Sigmoid colon (tissue), 7 donors: ENCODE data around the gene NENF. TPM values are rescaled to one million over a fixed set of nuclear protein-coding genes. Genes with fewer than 3 reads are reported as not detected.

Source experiments
- DNase-seq: peaks from one replicate; pipeline ENCODE4 v3.0.0-alpha.2; 2019
- H3K27ac ChIP-seq, 4 donors: fragments of 200-600 bp; sonication (generic); one replicate each; pipeline ENCODE4 v1.5.1; 2016 to 2019; ENCODE audit warnings: mild to moderate bottlenecking in 1 of 4
- H3K27me3 ChIP-seq, 3 donors: fragments of 200-600 bp; sonication (generic); one replicate each; pipeline ENCODE4 v1.5.1; 2019; ENCODE audit warnings: mild to moderate bottlenecking in 1 of 3
- H3K36me3 ChIP-seq, 4 donors: fragments of 200-600 bp; sonication (generic); one replicate each; pipeline ENCODE4 v1.5.1; 2016 to 2019
- H3K4me1 ChIP-seq, 4 donors: fragments of 200-600 bp; sonication (generic); one replicate each; pipeline ENCODE4 v1.5.1; 2017 to 2019
- H3K4me3 ChIP-seq, 4 donors: fragments of 200-600 bp; sonication (generic); one replicate each; pipeline ENCODE4 v1.5.1; 2017 to 2019; ENCODE audit warnings: mild to moderate bottlenecking in 2 of 4, moderate library complexity in 1 of 4
- H3K9me3 ChIP-seq, 4 donors: fragments of 200-600 bp in 3 of 4; sonication (generic) in 3 of 4; one replicate each; pipeline versions ENCODE4 v1.5.1 to v1.6.1; 2013 to 2019
- EP300 ChIP-seq, 4 donors: sonication (generic); formaldehyde crosslinking; IDR thresholded peaks; one replicate each; pipeline ENCODE4 v1.6.1; 2017; ENCODE audit warnings: antibody characterized with exemption in 4 of 4
- POLR2A ChIP-seq, 2 donors: fragments of 450-650 bp; IDR thresholded peaks; one replicate each; pipeline ENCODE4 v1.6.1; 2016; ENCODE audit warnings: antibody characterized with exemption in 2 of 2, mild to moderate bottlenecking in 2 of 2, moderate library complexity in 2 of 2
- POLR2AphosphoS5 ChIP-seq, 4 donors: sonication (generic); formaldehyde crosslinking; IDR thresholded peaks; one replicate each; pipeline ENCODE4 v1.6.1; 2017; ENCODE audit warnings: antibody characterized with exemption in 4 of 4
- WGBS, 2 donors: extraction: QIAGEN DNeasy Blood & Tissue Kit; methylation state at CpG; one replicate each; pipeline ENCODE4 v1.1.7; 2013; 5-methylcytosine and 5-hydroxymethylcytosine counted together
- intact Hi-C: fragments of 100-400 bp; cut with DNase I; formaldehyde crosslinking; loops from one replicate; pipeline ENCODE4 v1.15.1; 2023
- polyA plus RNA-seq, 3 donors: library from polyadenylated mRNA; stranded (reverse); fragments of 200-250 nt; gene quantifications; one replicate each; pipeline ENCODE4 v1.2.3, GENCODE V29; 2013
- total RNA-seq, 4 donors: library from RNA; depleted of rRNA; stranded (reverse); fragments of >200 nt; gene quantifications; one replicate each; pipeline ENCODE4 v1.1.0, GENCODE V29; 2016
- TF ChIP-seq, protein P1 (sequence below), 4 experiments: fragments of 450-650 bp in 3 of 4; fragments of 200-600 bp in 1 of 4; IDR thresholded peaks; one replicate each; pipeline ENCODE4 v1.5.1; 2016 to 2019; ENCODE audit warnings: antibody characterized with exemption in 4 of 4, mild to moderate bottlenecking in 3 of 4, moderate library complexity in 2 of 4
- donor health status: healthy with polysubstance abuse.
- donor health status: Bipolar disorder and iron deficiency.
- donor health status: healthy.

The NENF gene
- total and polyA plus RNA-seq, 7 donors: 27.0 to 136 (median 100) TPM

DNA sequence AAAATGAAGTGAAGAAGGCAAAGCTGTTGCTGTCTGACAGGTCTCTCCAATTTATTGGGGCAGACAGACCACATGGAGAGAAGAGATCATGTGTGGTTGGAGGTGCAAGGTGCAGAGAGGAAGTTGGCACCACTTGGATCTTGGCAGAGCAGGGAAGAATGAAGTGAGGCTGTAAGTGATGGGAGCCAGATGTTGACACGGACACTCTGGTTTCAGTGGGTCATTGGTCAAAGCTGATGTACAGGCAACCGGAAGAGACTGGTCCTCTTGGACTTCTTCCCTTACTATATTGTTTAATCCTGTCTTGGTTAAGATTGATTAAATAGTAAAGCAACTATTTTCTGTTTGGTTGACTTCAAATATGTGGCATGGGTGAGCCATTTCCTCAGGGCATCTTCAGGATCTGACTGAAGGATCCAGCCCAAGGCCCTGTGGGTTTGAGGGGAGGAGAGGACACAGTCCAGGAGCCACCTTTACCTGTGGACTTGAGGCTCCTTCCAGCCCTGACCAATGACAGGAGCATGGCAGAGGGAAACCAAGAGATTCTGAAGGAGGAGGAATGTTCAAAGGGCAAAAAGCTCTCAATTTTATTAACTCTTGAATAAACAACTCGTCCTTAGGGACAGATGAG is 49.4 kb downstream of the NENF start:
- H3K4me3 ChIP-seq: no peak overlapping the region
- H3K27ac ChIP-seq: no peak overlapping the region
- 59 to 73% methylated on average over 3 of the region's 3 CpGs for WGBS, 2 donors
- no peaks in the 10 kb centered on the region for H3K9me3 ChIP-seq
- H3K27me3 ChIP-seq: no peaks in the 10 kb centered on the region
- TF ChIP-seq EP300 (IDR thresholded peaks at IDR 0.05) (no peak), POLR2AphosphoS5 (IDR thresholded peaks at IDR 0.05) (no peak), POLR2A (IDR thresholded peaks at IDR 0.05) (no peak)
- TF ChIP-seq, protein P1, sequence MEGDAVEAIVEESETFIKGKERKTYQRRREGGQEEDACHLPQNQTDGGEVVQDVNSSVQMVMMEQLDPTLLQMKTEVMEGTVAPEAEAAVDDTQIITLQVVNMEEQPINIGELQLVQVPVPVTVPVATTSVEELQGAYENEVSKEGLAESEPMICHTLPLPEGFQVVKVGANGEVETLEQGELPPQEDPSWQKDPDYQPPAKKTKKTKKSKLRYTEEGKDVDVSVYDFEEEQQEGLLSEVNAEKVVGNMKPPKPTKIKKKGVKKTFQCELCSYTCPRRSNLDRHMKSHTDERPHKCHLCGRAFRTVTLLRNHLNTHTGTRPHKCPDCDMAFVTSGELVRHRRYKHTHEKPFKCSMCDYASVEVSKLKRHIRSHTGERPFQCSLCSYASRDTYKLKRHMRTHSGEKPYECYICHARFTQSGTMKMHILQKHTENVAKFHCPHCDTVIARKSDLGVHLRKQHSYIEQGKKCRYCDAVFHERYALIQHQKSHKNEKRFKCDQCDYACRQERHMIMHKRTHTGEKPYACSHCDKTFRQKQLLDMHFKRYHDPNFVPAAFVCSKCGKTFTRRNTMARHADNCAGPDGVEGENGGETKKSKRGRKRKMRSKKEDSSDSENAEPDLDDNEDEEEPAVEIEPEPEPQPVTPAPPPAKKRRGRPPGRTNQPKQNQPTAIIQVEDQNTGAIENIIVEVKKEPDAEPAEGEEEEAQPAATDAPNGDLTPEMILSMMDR (IDR thresholded peaks at IDR 0.05): no peak
- H3K36me3 ChIP-seq: no peaks in the 10 kb centered on the region
- intact Hi-C loops: no loop called here
- peaks cover 0 to 4% (median 1%) of the 10 kb centered on the region in 4 donors for H3K4me1 ChIP-seq
- no peak for DNase-seq

DNA sequence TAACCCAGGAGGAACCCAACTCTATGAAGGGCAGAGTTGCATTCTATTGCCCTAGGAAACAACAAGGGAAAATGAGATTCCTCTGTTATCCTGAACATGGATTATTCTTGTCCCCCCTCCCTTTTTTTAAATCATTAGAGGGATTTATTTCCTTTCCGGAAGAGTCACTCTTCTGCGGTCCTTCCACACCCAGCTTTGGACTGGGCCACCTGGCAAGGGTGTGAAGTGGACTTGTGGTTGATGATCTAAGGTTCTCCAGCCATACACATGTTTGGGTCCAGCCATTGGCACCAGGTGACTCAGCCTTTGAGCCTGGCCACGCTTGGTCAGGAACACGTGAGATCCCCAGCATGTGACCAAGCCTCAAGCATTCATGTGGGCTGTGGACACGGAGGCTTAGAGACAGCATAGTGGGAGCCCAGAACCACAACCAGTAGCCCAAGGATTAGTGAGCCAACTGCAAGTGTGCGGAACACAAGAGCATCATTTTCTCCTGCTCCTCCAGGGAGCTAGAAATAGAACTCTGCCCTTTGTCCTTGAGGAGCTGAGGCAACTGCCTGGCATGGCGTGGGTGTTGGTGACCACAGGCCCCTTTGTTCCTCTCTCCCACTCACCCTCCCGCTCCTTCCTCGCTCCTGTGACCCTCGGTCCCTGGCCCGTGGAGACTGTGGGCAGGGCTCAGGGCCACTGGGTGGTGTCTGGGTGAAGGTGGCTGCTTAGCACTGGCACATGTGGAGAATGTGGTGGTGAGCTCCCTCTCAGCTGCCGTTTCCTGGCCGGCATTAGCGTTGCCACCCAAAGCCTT is 50.1 kb downstream of the NENF start:
- WGBS, 2 donors: 82 to 89% methylated on average over 14 of the region's 14 CpGs
- intact Hi-C loops: no loop called here

DNA sequence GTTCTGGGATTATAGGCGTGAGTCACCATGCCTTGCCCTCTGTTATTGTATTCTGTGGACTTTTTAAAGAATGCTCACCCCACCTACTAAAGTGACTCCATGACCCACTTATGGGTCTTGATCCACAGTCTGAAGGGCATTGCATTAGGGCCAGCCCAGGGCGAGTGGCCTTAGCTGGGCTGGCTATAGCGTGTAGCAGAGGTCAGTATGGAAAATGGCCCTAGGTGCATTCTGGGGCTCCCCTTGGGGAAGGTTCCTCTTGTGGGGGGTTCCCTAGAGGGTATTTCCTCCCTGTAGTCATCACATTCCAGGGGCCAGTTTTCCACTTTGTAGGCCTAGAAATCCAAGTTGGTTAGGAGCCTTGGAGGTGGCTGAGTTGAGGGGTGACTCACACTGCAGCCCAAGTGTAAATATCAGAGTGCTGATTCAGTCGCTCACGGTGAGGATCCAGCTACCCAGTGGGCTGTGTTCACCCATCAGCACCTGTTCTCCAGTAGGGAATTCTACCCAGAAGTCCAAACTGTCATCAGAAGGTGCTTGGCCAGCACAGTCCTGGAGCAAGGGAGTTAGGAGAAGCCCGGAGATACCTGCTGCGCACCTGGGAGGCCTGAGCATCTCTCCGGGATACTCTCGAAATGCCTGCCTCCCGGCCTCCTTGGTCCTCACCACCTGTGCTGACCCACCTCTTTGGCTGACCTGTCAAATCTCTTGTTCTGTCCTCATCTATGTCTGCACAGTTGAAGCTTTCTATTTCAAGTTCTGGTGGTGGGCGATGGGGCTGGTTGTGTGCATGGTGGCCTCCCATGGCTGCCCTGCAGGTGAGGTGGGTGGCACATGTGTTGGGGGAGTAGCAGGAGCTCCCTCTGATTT is 52.2 kb downstream of the NENF start:
- H3K27ac ChIP-seq: no peak overlapping the region
- intact Hi-C loops: no loop called here
- 91 to 95% methylated on average over 11 of the region's 11 CpGs for WGBS, 2 donors
- H3K4me1 ChIP-seq: peaks cover 0 to 15% (median 15%) of the 10 kb centered on the region in 4 donors
- no peaks in the 10 kb centered on the region for H3K9me3 ChIP-seq
- no peak for DNase-seq
- no peak for TF ChIP-seq POLR2A (IDR thresholded peaks at IDR 0.05)
- TF ChIP-seq, protein P1 (IDR thresholded peaks at IDR 0.05): no peak
- TF ChIP-seq EP300 (IDR thresholded peaks at IDR 0.05): no peak
- TF ChIP-seq POLR2AphosphoS5 (IDR thresholded peaks at IDR 0.05): no peak
- no peaks in the 10 kb centered on the region for H3K27me3 ChIP-seq
- no peaks in the 10 kb centered on the region for H3K36me3 ChIP-seq
- H3K4me3 ChIP-seq: no peak overlapping the region

More for the DNA sequence above, 50.1 kb downstream of the NENF start:
- Histone ChIP-seq H3K4me3 (no peak overlapping the region), H3K4me1 (peaks cover 0 to under 1% (median 0%) of the 10 kb centered on the region in 4 donors), H3K9me3 (no peaks in the 10 kb centered on the region), H3K36me3 (no peaks in the 10 kb centered on the region), H3K27ac (no peak overlapping the region), H3K27me3 (no peaks in the 10 kb centered on the region)
- TF ChIP-seq POLR2A (IDR thresholded peaks at IDR 0.05) (no peak), POLR2AphosphoS5 (IDR thresholded peaks at IDR 0.05) (no peak), EP300 (IDR thresholded peaks at IDR 0.05) (no peak)
- TF ChIP-seq, protein P1 (IDR thresholded peaks at IDR 0.05): no peak
- DNase-seq: no peak

DNA sequence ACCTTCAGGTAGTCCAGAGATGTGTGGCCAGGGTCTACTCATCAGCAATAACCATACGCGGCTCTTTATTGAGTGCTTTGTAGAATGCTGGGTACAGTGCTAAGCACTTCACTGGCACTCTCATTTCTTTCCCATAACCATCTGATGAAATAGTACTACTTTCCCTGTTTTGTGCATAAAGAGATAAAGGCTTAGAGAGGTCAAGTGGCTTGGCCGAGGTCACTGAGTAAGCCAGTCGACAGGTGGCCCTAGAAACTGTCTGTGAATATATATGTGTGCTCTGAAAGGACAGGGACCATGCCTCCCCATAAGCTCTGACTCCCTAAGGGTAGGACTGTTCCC is 52.8 kb downstream of the NENF start:
- intact Hi-C loops: no loop called here
- TF ChIP-seq, protein P1 (IDR thresholded peaks at IDR 0.05): no peak
- TF ChIP-seq EP300 (IDR thresholded peaks at IDR 0.05): no peak
- TF ChIP-seq POLR2A (IDR thresholded peaks at IDR 0.05): no peak
- TF ChIP-seq POLR2AphosphoS5 (IDR thresholded peaks at IDR 0.05): no peak
- Histone ChIP-seq H3K27ac (no peak overlapping the region), H3K4me1 (peaks cover 0 to 15% (median 15%) of the 10 kb centered on the region in 4 donors), H3K27me3 (no peaks in the 10 kb centered on the region), H3K36me3 (no peaks in the 10 kb centered on the region), H3K9me3 (no peaks in the 10 kb centered on the region), H3K4me3 (no peak overlapping the region)
- WGBS, 2 donors: 90 to 91% methylated on average over 4 of the region's 4 CpGs
- no peak for DNase-seq
